ENCODE results near the gene ART1.

Gene ART1

GRCh38 chr11:3679077-3679476 lies 34.1 kb downstream of the ART1 start:
- Histone ChIP-seq H3K27ac (ENCODE audit: low read depth, low read length) (no peak overlapping the region), H3K79me2 (ENCODE audit: control insufficient read depth, low read length) (no peaks in the 10 kb centered on the region), H4K20me1 (ENCODE audit: control insufficient read depth, insufficient read depth, low read depth, low read length) (no peaks in the 10 kb centered on the region)

GRCh38 chr11:3683039-3683438 lies 38.1 kb downstream of the ART1 start:
- no peaks in the 10 kb centered on the region for H3K4me1 ChIP-seq (ENCODE audit: control insufficient read depth, low read length)
- no peaks in the 10 kb centered on the region for H3F3A ChIP-seq (ENCODE audit: control insufficient read depth, insufficient read depth)
- no peak for TF ChIP-seq CTCF (IDR thresholded peaks at IDR 0.05; ENCODE audit: low read depth, low read length, poor library complexity, severe bottlenecking)
- TF ChIP-seq EZH2phosphoT487 (IDR thresholded peaks at IDR 0.05; ENCODE audit: borderline replicate concordance, low read length): no peak
- no peaks in the 10 kb centered on the region for H3K79me2 ChIP-seq (ENCODE audit: control insufficient read depth, low read length)
- H3K4me3 ChIP-seq (ENCODE audit: low read length): no peak overlapping the region
- no peak overlapping the region for H3K27ac ChIP-seq (ENCODE audit: low read depth, low read length)
- no peaks in the 10 kb centered on the region for H3K27me3 ChIP-seq (ENCODE audit: control insufficient read depth, low read length)
- no peaks in the 10 kb centered on the region for H3K9me3 ChIP-seq (ENCODE audit: control insufficient read depth, insufficient read depth, low read length)
- H3K4me2 ChIP-seq (ENCODE audit: low read length): no peak overlapping the region
- H3K9me2 ChIP-seq (replicated peaks; ENCODE audit: control insufficient read depth, low read length): no peaks in the 10 kb centered on the region
- no peaks in the 10 kb centered on the region for H4K20me1 ChIP-seq (ENCODE audit: control insufficient read depth, insufficient read depth, low read depth, low read length)
- H3K36me3 ChIP-seq (ENCODE audit: control insufficient read depth, low read length): peaks cover 95% of the 10 kb centered on the region

More at GRCh38 chr11:3679077-3679476, 34.1 kb downstream of the ART1 start:
- Histone ChIP-seq H3K27me3 (ENCODE audit: control insufficient read depth, low read length) (no peaks in the 10 kb centered on the region), H3K9me2 (replicated peaks; ENCODE audit: control insufficient read depth, low read length) (no peaks in the 10 kb centered on the region), H3K4me1 (ENCODE audit: control insufficient read depth, low read length) (no peaks in the 10 kb centered on the region), H3K36me3 (ENCODE audit: control insufficient read depth, low read length) (peaks cover 93% of the 10 kb centered on the region), H3K4me3 (ENCODE audit: low read length) (no peak overlapping the region), H3F3A (ENCODE audit: control insufficient read depth, insufficient read depth) (no peaks in the 10 kb centered on the region), H3K9me3 (ENCODE audit: control insufficient read depth, insufficient read depth, low read length) (no peaks in the 10 kb centered on the region), H3K4me2 (ENCODE audit: low read length) (no peak overlapping the region)
- no peak for TF ChIP-seq CTCF (IDR thresholded peaks at IDR 0.05; ENCODE audit: low read depth, low read length, poor library complexity, severe bottlenecking)
- no peak for TF ChIP-seq EZH2phosphoT487 (IDR thresholded peaks at IDR 0.05; ENCODE audit: borderline replicate concordance, low read length)

GRCh38 chr11:3684129-3684818 lies 39.3 kb downstream of the ART1 start:
- Histone ChIP-seq H3K36me3 (ENCODE audit: control insufficient read depth, low read length) (peaks cover 86% of the 10 kb centered on the region), H3K9me3 (ENCODE audit: control insufficient read depth, insufficient read depth, low read length) (no peaks in the 10 kb centered on the region), H4K20me1 (ENCODE audit: control insufficient read depth, insufficient read depth, low read depth, low read length) (no peaks in the 10 kb centered on the region), H3F3A (ENCODE audit: control insufficient read depth, insufficient read depth) (no peaks in the 10 kb centered on the region), H3K9me2 (replicated peaks; ENCODE audit: control insufficient read depth, low read length) (no peaks in the 10 kb centered on the region), H3K4me2 (ENCODE audit: low read length) (no peak overlapping the region), H3K4me1 (ENCODE audit: control insufficient read depth, low read length) (no peaks in the 10 kb centered on the region), H3K27ac (ENCODE audit: low read depth, low read length) (no peak overlapping the region), H3K79me2 (ENCODE audit: control insufficient read depth, low read length) (no peaks in the 10 kb centered on the region), H3K27me3 (ENCODE audit: control insufficient read depth, low read length) (no peaks in the 10 kb centered on the region), H3K4me3 (ENCODE audit: low read length) (no peak overlapping the region)
- TF ChIP-seq EZH2phosphoT487 (IDR thresholded peaks at IDR 0.05; ENCODE audit: borderline replicate concordance, low read length): no peak

- H3K9me2 ChIP-seq (replicated peaks; ENCODE audit: control insufficient read depth, low read length): no peaks in the 10 kb centered on the region
- peaks cover 83% of the 10 kb centered on the region for H3K36me3 ChIP-seq (ENCODE audit: control insufficient read depth, low read length)
- H3F3A ChIP-seq (ENCODE audit: control insufficient read depth, insufficient read depth): no peaks in the 10 kb centered on the region
- H3K4me1 ChIP-seq (ENCODE audit: control insufficient read depth, low read length): no peaks in the 10 kb centered on the region
- H3K27me3 ChIP-seq (ENCODE audit: control insufficient read depth, low read length): no peaks in the 10 kb centered on the region
- H3K4me2 ChIP-seq (ENCODE audit: low read length): no peak overlapping the region
- H3K4me3 ChIP-seq (ENCODE audit: low read length): no peak overlapping the region
- TF ChIP-seq CTCF (IDR thresholded peaks at IDR 0.05; ENCODE audit: low read depth, low read length, poor library complexity, severe bottlenecking): no peak
- no peak for TF ChIP-seq EZH2phosphoT487 (IDR thresholded peaks at IDR 0.05; ENCODE audit: borderline replicate concordance, low read length)
- no peaks in the 10 kb centered on the region for H3K79me2 ChIP-seq (ENCODE audit: control insufficient read depth, low read length)
- no peaks in the 10 kb centered on the region for H3K9me3 ChIP-seq (ENCODE audit: control insufficient read depth, insufficient read depth, low read length)
- H3K27ac ChIP-seq (ENCODE audit: low read depth, low read length): no peak overlapping the region
- H4K20me1 ChIP-seq (ENCODE audit: control insufficient read depth, insufficient read depth, low read depth, low read length): no peaks in the 10 kb centered on the region
These were observed 39.9 kb downstream of the ART1 start for GRCh38 chr11:3684819-3685172.

All from DOHH2 (cell line).